H1 (cell line): Measurements from ENCODE around the gene NMRK1.

ENCODE experiments used
- BRCA1 ChIP-seq: IDR thresholded peaks from 2 replicates; pipeline ENCODE4 v1.6.1; 2012; ENCODE audit warnings: low read depth, low read length, improper control_type of control experiment
- CBX8 ChIP-seq: fragments of 300-800, 300-1000 bp; sonication (generic); IDR thresholded peaks from 2 replicates; pipeline ENCODE4 v1.7.1; 2016; ENCODE audit warnings: low read depth, low read length, borderline replicate concordance
- CTCF ChIP-seq, 3 experiments: IDR thresholded peaks; 1 replicate in 2 of 3; 2 replicates in 1 of 3; pipeline versions ENCODE4 v1.5.1 to v1.6.1; 2011; ENCODE audit warnings: low read length in 3 of 3, mild to moderate bottlenecking in 3 of 3, inconsistent platforms in 2 of 3, low read depth in 1 of 3, moderate library complexity in 1 of 3; ENCODE audit not compliant: insufficient read depth in 1 of 3; ENCODE audit errors: control extremely low read depth in 1 of 3
- EZH2 ChIP-seq: fragments of 200-600 bp; sonication (generic); IDR thresholded peaks from 2 replicates; pipeline ENCODE4 v1.7.1; 2012; ENCODE audit warnings: low read depth, mild to moderate bottlenecking, moderate library complexity, low read length, inconsistent platforms; ENCODE audit not compliant: severe bottlenecking
- JUN ChIP-seq: IDR thresholded peaks from 2 replicates; pipeline ENCODE4 v1.6.1; 2011; ENCODE audit warnings: low read depth, mild to moderate bottlenecking, improper control_type of control experiment, low read length
- POLR2A ChIP-seq, 2 experiments: IDR thresholded peaks; 1 replicate in 1 of 2; 2 replicates in 1 of 2; pipeline ENCODE4 v1.6.1; 2011; ENCODE audit warnings: low read depth in 2 of 2, low read length in 2 of 2, mild to moderate bottlenecking in 2 of 2; ENCODE audit errors: control extremely low read depth in 1 of 2
- SP1 ChIP-seq: IDR thresholded peaks from 2 replicates; pipeline ENCODE4 v1.6.1; 2011; ENCODE audit warnings: low read depth, low read length
- SRF ChIP-seq: IDR thresholded peaks from 2 replicates; pipeline ENCODE4 v1.6.1; 2011; ENCODE audit warnings: mild to moderate bottlenecking, low read depth, low read length, moderate library complexity
- TAF1 ChIP-seq: IDR thresholded peaks from 2 replicates; pipeline ENCODE4 v1.6.1; 2011; ENCODE audit warnings: mild to moderate bottlenecking, low read depth, low read length
- YY1 ChIP-seq: IDR thresholded peaks from 2 replicates; pipeline ENCODE4 v1.6.1; 2011; ENCODE audit warnings: low read depth, mild to moderate bottlenecking, low read length

DNA sequence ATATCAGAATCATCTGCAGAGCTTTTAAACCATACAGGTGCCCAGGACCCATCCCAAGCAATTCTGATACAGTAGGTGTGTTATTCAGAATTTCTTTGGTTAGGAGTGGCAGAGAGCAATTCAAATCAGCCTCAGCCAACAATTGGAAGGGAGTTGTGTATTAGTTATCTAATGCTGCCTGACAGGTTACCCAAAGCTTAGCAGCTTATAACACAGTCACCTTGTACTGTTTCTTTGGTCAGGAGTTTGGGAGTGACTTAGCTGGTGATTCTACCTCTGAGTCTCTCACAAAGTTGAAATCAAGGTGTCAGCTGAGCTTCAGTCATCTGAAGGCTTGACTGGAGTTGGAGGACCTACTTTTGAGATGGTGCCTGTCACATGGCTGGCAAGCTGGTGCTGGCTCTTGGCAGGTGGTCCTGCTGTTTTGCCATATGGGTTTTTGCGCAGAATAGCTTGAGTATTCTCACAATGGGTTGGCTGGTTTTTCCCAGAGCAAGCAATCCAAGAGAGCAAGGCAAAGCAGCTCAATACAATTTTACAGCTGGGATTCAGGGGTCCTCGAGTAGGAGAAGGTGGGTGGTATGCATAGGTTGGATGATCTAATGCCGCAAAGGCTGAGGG, 41.1 kb downstream of the NMRK1 start:
- TF ChIP-seq CTCF (IDR thresholded peaks at IDR 0.05; ENCODE audit: control extremely low read depth in 1 of 3, insufficient read depth in 1 of 3, low read depth in 1 of 3, low read length in 3 of 3) (no peak), EZH2 (no peak), SRF (no peak), TAF1 (no peak), YY1 (no peak), SP1 (no peak), JUN (no peak), POLR2A (IDR thresholded peaks at IDR 0.05; ENCODE audit: control extremely low read depth in 1 of 2, low read depth in 2 of 2, low read length in 2 of 2) (no peak), CBX8 (no peak), BRCA1 (no peak)
